Astrocyte of the spinal cord (primary cell): Measurements from ENCODE around the gene DHRS3.

Experiments
- DNase-seq: peaks from one replicate; pipeline ENCODE4 v3.0.0; 2011; ENCODE audit warnings: low read depth, low spot score
- H3K4me3 ChIP-seq: 2 replicates; pipeline ENCODE4 v1.5.1; 2011; ENCODE audit warnings: low read depth, mild to moderate bottlenecking, low read length, moderate library complexity
- CTCF ChIP-seq: IDR thresholded peaks from 2 replicates; pipeline ENCODE4 v1.5.1; 2012; ENCODE audit warnings: low read depth, mild to moderate bottlenecking, low read length, inconsistent platforms
- in situ Hi-C: cut with HindIII; loops from 2 replicates; pipeline ENCODE4 v1.10.0; 2017; ENCODE audit warnings: low sequenced_read_pairs

The DHRS3 gene

GRCh38 chr1:12532405-12533315, 85.3 kb downstream of the DHRS3 start:
- TF ChIP-seq CTCF, result no peak
- in situ Hi-C loops, result no loop called here
- no peak for DNase-seq
- H3K4me3 ChIP-seq, result no peak overlapping the region

GRCh38 chr1:12531179-12531499, 86.9 kb downstream of the DHRS3 start:
- in situ Hi-C loops, result no loop called here
- no peak for TF ChIP-seq CTCF
- H3K4me3 ChIP-seq, result no peak overlapping the region

GRCh38 chr1:12530462-12531178, 87.4 kb downstream of the DHRS3 start:
- in situ Hi-C loops, result no loop called here
- no peak for TF ChIP-seq CTCF
- no peak for DNase-seq
- H3K4me3 ChIP-seq, result no peak overlapping the region

More at GRCh38 chr1:12531179-12531499, 86.9 kb downstream of the DHRS3 start:
- no peak for DNase-seq

- no peak for DNase-seq
- in situ Hi-C loops, result no loop called here
- no peak for TF ChIP-seq CTCF
- no peak overlapping the region for H3K4me3 ChIP-seq
These were observed 88.3 kb downstream of the DHRS3 start for GRCh38 chr1:12529640-12530174.

GRCh38 chr1:12528021-12528852, 89.8 kb downstream of the DHRS3 start:
- no peak for TF ChIP-seq CTCF
- DNase-seq, result peak; percentile 13
- in situ Hi-C loops, result no loop called here
- no peak overlapping the region for H3K4me3 ChIP-seq

GRCh38 chr1:12527564-12527963, 90.4 kb downstream of the DHRS3 start:
- in situ Hi-C loops, result no loop called here
- DNase-seq, result no peak
- TF ChIP-seq CTCF, result no peak
- no peak overlapping the region for H3K4me3 ChIP-seq
